ENCODE data around the gene SPIN2B. TPM values are rescaled to one million over a fixed set of nuclear protein-coding genes. Genes with fewer than 3 reads are reported as not detected.
"Not testable (repeated sequence)": the region's sequence is repeated elsewhere in the genome, so short reads cannot be mapped to it uniquely, and the experiment has no call there.

The SPIN2B gene
- total RNA-seq, 2 donors from 2014 or later = 5.7 TPM

GRCh38 chrX:57135287-57135686 lies 13.9 kb upstream of the SPIN2B start:
- TF ChIP-seq, protein P1, sequence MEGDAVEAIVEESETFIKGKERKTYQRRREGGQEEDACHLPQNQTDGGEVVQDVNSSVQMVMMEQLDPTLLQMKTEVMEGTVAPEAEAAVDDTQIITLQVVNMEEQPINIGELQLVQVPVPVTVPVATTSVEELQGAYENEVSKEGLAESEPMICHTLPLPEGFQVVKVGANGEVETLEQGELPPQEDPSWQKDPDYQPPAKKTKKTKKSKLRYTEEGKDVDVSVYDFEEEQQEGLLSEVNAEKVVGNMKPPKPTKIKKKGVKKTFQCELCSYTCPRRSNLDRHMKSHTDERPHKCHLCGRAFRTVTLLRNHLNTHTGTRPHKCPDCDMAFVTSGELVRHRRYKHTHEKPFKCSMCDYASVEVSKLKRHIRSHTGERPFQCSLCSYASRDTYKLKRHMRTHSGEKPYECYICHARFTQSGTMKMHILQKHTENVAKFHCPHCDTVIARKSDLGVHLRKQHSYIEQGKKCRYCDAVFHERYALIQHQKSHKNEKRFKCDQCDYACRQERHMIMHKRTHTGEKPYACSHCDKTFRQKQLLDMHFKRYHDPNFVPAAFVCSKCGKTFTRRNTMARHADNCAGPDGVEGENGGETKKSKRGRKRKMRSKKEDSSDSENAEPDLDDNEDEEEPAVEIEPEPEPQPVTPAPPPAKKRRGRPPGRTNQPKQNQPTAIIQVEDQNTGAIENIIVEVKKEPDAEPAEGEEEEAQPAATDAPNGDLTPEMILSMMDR (IDR thresholded peaks at IDR 0.05) = no peak
- H3K27ac ChIP-seq = no peak overlapping the region
- no peaks in the 10 kb centered on the region for H3K9me3 ChIP-seq
- no peak for DNase-seq (ENCODE audit: low spot score)
- no peaks in the 10 kb centered on the region for H3K36me3 ChIP-seq
- no peak overlapping the region for H3K4me3 ChIP-seq
- no peaks in the 10 kb centered on the region for H3K27me3 ChIP-seq
- no peaks in the 10 kb centered on the region for H3K4me1 ChIP-seq

GRCh38 chrX:57134702-57135101 lies 13.4 kb upstream of the SPIN2B start:
- no peaks in the 10 kb centered on the region for H3K9me3 ChIP-seq
- no peak for DNase-seq (ENCODE audit: low spot score)
- TF ChIP-seq, protein P1 (IDR thresholded peaks at IDR 0.05) = no peak
- no peaks in the 10 kb centered on the region for H3K4me1 ChIP-seq
- no peaks in the 10 kb centered on the region for H3K27me3 ChIP-seq
- H3K4me3 ChIP-seq = no peak overlapping the region
- H3K36me3 ChIP-seq = no peaks in the 10 kb centered on the region
- no peak overlapping the region for H3K27ac ChIP-seq

GRCh38 chrX:57133706-57134105 lies 12.4 kb upstream of the SPIN2B start:
- TF ChIP-seq, protein P1 (IDR thresholded peaks at IDR 0.05) = no peak
- no peaks in the 10 kb centered on the region for H3K4me1 ChIP-seq
- H3K27me3 ChIP-seq = peaks cover 0 to 4% of the 10 kb centered on the region in 2 donors
- H3K27ac ChIP-seq = no peak overlapping the region
- H3K4me3 ChIP-seq = no peak overlapping the region
- H3K36me3 ChIP-seq = no peaks in the 10 kb centered on the region
- no peaks in the 10 kb centered on the region for H3K9me3 ChIP-seq
- DNase-seq (ENCODE audit: low spot score) = no peak

- not testable (repeated sequence) for DNase-seq (ENCODE audit: low spot score); H3K4me1 ChIP-seq; H3K4me3 ChIP-seq; H3K9me3 ChIP-seq; H3K27ac ChIP-seq; H3K27me3 ChIP-seq; H3K36me3 ChIP-seq
These were observed 11.9 kb upstream of the SPIN2B start for GRCh38 chrX:57133284-57133683.

GRCh38 chrX:57132046-57132445 lies 10.7 kb upstream of the SPIN2B start:
- H3K4me3 ChIP-seq = no peak overlapping the region
- H3K27ac ChIP-seq = no peak overlapping the region
- TF ChIP-seq, protein P1 (IDR thresholded peaks at IDR 0.05) = no peak

DNA sequence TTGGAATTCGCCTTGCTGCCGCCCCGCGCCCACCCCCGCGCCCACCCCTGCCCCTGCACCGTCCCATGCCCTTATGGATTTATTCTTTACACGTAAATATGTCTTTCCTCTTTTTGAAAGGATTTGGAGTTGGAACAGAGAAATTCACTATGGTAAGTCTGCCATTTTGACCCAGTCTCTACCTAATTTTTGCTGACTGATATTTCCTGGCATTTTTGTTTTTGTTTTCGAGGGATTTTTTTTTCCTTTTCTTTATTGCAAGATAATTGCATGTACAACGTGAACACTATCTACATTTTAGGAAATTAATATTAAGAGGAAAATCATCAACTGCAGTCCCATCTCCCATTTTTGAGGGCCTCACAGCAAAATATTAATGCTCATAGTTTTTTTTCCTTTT lies 468 bp upstream of the SPIN2B start:
- Histone ChIP-seq H3K36me3 (no peaks in the 10 kb centered on the region), H3K27ac (peak overlapping the region; percentile 82 to 85), H3K4me1 (no peaks in the 10 kb centered on the region), H3K27me3 (no peaks in the 10 kb centered on the region), H3K4me3 (peak overlapping the region; percentile 55 to 62), H3K9me3 (no peaks in the 10 kb centered on the region)
- no peak for DNase-seq (ENCODE audit: low spot score)
- TF ChIP-seq, protein P1 (IDR thresholded peaks at IDR 0.05) = no peak

More at GRCh38 chrX:57132046-57132445, 10.7 kb upstream of the SPIN2B start:
- H3K36me3 ChIP-seq = no peaks in the 10 kb centered on the region
- peaks cover 0 to 4% of the 10 kb centered on the region in 2 donors for H3K27me3 ChIP-seq
- no peaks in the 10 kb centered on the region for H3K4me1 ChIP-seq
- no peaks in the 10 kb centered on the region for H3K9me3 ChIP-seq
- no peak for DNase-seq (ENCODE audit: low spot score)

GRCh38 chrX:57120619-57121161 lies 658 bp downstream of the SPIN2B start:
- not testable (repeated sequence) for H3K36me3 ChIP-seq; H3K9me3 ChIP-seq; H3K4me1 ChIP-seq; H3K27me3 ChIP-seq; DNase-seq (ENCODE audit: low spot score)
- Histone ChIP-seq H3K4me3 (peak overlapping the region; percentile 55 to 62), H3K27ac (peak overlapping the region; percentile 82 to 85)

All from right atrium auricular region (tissue), 2 donors.